Kidney glomerular epithelial cell (primary cell): ENCODE measurements around the gene WDR37.
"Not testable (repeated sequence)": the region's sequence is repeated elsewhere in the genome, so short reads cannot be mapped to it uniquely, and the experiment has no call there.

Experiments
- DNase-seq: peaks from one replicate; lab custom pipeline; 2025; lab: John Stamatoyannopoulos, UW

WDR37 gene

DNA sequence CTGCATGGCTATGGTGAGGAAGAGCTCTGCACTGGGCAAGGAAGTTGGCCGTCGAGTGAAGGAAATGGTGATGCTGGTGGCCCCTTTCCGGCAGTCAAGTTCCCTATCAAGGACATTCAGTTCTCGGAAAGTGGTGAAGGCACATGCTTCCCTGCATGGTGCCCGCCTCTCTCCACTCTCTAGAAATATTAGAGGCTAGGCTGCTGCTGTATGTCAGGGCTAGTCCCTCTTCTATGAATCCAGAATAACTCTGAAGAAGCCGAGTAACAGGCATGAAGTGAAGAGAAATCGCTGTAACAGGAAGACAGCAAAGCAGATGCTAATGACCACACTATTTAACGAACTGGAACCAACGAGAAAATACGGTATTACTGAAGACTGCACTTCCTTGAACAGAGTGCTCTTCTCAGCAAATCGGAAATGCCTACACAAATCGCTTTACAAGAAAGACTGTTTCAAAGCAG, 12.6 kb upstream of the WDR37 start:
- no peak for DNase-seq

DNA sequence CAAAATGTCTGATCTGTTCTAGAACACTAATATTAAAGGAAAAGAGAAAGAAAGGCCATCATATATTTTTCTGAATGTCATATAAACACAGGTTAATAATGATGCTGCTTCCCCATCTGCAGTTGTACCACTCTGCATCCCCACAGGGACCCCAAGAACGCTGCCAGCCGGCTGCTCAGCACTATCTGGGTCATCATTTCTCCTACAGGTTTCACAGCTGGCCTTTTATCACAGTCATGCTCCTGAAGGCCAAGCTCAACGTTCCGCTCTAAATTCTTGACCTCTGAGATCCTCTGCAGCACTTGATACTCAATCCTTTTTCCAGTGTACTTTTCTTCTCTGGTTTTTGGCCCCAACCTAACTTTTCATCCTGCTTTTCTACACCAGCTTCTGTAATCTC, 12.0 kb upstream of the WDR37 start:
- no peak for DNase-seq

DNA sequence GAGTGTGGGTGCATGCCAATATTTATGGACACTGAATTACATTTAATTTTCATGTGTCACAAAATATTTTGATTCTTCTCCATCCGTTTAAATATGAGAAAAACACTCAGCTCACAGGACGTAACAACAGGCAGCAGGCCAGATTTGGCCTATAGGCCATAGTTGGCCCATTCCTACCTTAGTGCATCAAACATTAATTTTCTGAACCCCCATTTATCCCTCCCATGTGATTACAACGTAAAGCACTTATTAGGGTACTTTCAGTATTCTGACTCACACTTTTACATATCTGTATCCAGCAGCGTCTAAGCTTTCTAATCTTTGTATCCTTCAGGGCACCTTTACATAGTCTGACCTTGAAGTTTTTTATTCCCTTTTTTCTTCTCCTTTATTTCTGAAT, 11.2 kb upstream of the WDR37 start:
- DNase-seq, result no peak

- no peak for DNase-seq
Measured at GRCh38 chr10:1045415-1045814, 10.8 kb upstream of the WDR37 start.

DNA sequence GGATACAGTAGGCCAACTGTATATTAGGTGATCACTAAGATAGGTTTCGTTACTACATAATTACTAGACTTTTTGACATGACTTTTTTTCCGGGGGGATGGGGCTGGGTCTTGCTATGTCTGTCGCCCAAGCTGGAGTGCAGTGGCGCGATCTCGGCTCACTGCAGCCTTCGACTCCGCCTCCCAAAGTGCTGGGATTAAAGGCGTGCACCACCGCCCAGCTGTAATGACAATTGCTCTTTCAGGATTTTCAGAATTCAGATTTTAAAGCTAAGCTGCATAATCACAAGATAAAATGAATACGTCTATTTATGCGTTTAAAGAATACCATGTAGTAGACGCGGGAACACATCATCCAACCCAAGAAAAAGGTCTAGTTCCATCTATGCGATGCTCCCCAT, 8.2 kb upstream of the WDR37 start:
- DNase-seq, result no peak

GRCh38 chr10:1048349-1048731, 7.8 kb upstream of the WDR37 start:
- no peak for DNase-seq

GRCh38 chr10:1048732-1049424, 7.3 kb upstream of the WDR37 start, which contains the start of gene IDI1:
TSS of gene IDI1 (minus strand) at chr10:1049119. CDS start at chr10:1049003, 116 bp downstream.
- DNase-seq, result peak; percentile 97

DNA sequence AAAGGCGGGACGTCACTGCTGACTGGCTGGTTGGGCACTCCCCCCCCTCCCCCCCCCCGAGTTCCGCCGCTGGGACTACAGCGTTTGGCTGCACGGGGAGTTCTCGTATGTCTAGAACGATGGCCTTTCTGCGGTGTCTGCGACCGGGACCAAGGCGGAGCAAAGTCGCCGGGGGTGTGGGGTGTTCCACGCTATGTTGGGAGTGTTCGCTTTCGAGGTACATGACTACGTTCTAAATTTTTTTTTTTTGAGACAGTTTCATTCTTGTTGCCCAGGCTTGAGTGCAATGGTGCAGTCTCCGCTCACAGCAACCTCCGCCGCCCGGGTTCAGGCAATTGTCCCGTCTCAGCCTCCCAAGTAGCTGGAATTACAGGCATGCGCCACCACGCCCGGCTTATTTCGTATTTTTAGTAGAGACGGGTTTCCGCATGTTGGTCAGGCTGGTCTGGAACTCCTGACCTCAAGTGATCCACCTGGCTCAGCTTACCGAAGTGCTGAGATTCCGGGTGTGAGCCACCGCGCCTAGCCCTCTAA, 6.7 kb upstream of the WDR37 start:
- peak; percentile 65 for DNase-seq

DNA sequence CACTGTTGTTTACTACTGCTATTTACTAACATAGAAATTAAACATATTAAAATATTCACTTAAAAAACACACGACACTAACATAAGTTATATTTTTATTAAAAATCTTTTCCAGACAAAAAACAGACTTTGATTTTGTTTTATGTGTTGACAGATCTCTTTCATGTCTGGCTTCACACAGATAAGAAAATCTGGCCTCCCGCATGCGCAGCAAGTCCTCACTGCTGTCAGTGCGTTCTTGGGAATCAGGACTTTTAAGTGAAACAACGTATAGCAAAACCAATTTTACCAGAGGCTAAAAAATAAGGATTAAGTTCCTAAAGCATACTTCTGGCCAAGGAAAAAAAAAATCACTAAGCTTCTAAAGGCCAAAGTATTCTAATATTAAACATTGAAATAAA, 6.0 kb upstream of the WDR37 start:
- no peak for DNase-seq

GRCh38 chr10:1050554-1050953, 5.6 kb upstream of the WDR37 start:
- no peak for DNase-seq

- DNase-seq, result no peak
Measured at GRCh38 chr10:1054684-1055083, 1.5 kb upstream of the WDR37 start.

GRCh38 chr10:1057106-1057657, 997 bp downstream of the WDR37 start:
- no peak for DNase-seq

GRCh38 chr10:1058017-1058416, 1.8 kb downstream of the WDR37 start:
- DNase-seq, result no peak

GRCh38 chr10:1059902-1060301, 3.7 kb downstream of the WDR37 start:
- DNase-seq, result no peak

GRCh38 chr10:1061930-1062774, 6.0 kb downstream of the WDR37 start:
- peak; percentile 10 for DNase-seq

- no peak for DNase-seq
Measured at GRCh38 chr10:1063232-1063865, 7.2 kb downstream of the WDR37 start.

GRCh38 chr10:1064964-1065247, 8.7 kb downstream of the WDR37 start:
- no peak for DNase-seq

GRCh38 chr10:1066734-1067133, 10.5 kb downstream of the WDR37 start:
- DNase-seq, result not testable (repeated sequence)

DNA sequence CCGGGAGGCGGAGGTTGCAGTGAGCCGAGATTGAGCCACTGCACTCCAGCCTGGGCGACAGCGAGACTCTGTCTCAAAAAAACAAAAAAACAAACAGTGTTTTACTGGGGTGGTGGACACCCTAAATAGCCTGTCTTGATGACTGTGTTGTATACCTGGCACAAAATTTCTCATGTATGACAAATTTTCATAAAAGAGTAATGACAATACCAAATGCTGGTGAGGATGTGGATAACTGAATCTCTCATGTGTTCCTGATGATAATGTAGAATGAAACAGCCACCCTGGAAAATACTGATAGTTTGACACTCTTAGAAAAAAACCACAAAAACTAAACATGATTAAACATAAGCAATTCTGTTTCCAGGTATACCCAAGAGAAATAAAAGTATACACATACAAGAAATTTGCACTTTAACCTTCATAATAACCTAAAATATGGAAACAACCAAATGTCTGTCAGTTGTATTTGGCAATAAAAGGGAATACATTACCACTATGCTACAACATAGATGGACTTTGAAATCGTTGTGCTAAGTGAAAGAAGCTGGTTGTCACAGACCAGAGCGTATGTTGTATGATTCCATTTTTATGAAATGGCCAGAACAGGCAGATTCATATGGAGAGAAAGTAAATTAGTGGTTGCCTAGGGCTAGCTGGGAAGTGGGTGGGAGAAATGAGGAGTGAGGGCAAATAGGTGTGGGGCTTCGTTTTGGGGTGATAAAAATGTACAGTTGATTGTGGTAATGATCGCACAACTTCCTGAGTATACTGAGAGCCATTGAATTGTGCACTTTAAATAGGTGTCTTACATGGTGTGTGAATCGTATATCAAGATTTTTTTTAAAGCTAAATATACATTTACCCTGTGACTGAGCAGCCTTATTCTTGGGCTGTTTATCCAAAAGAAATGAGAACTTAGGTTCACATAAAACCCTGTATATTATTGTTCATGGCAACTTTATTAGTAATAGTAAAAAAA, 12.5 kb downstream of the WDR37 start:
- DNase-seq, result no peak

- DNase-seq, result no peak
Measured at GRCh38 chr10:1070919-1071318, 14.7 kb downstream of the WDR37 start.

- DNase-seq, result no peak
Measured at GRCh38 chr10:1074052-1074747, 18.0 kb downstream of the WDR37 start.
